ENCODE results near the gene KSR2. TPM values are rescaled to one million over a fixed set of nuclear protein-coding genes. Genes with fewer than 3 reads are reported as not detected.

KSR2 gene
- total and polyA plus RNA-seq, 2 of the 13 experiments (the other 11 are each of a cell fraction or from before 2014, with no cell fraction given): 0.02 TPM; not detected in 1

GRCh38 chr12:117727301-117727700, 241.5 kb downstream of the KSR2 start (continued):
- no peak for TF ChIP-seq HMGXB3 (CRISPR knock-in tag; IDR thresholded peaks at IDR 0.05; ENCODE audit: borderline replicate concordance)
- TF ChIP-seq ZNF841 (CRISPR knock-in tag; IDR thresholded peaks at IDR 0.05; ENCODE audit: borderline replicate concordance): no peak

GRCh38 chr12:117724543-117724942, 244.2 kb downstream of the KSR2 start:
- ATAC-seq: no peak
- BruUV-seq (replicated peaks): no TSS peak
- CTCF ChIA-PET (ENCODE audit: low intra/inter-chr PET ratio, low total read pairs): no interaction called here
- DNase-seq (ENCODE audit: low spot score): no peak
- no peaks in the 10 kb centered on the region for H4K20me1 ChIP-seq (ENCODE audit: insufficient read depth, low read length)
- no peaks in the 10 kb centered on the region for H3K9me3 ChIP-seq (ENCODE audit: low read length)
- in situ Hi-C loops (cut with HindIII; ENCODE audit: extremely low pct_ligation_motif_present, low pct_unique_long_range_greater_than_20kb) (no loop called here), intact Hi-C loops (cut with micrococcal nuclease; ENCODE audit: unreplicated experiment) (no loop called here)
- no peak overlapping the region for H3K27ac ChIP-seq (ENCODE audit: extremely low read length, insufficient read depth, low read length)
- POLR2A ChIA-PET: no interaction called here
- H2AFZ ChIP-seq (ENCODE audit: low read length): no peak overlapping the region
- H3K4me1 ChIP-seq (ENCODE audit: insufficient read depth, low read length): no peaks in the 10 kb centered on the region
- H3K27me3 ChIP-seq (ENCODE audit: control insufficient read depth in 1 of 2, insufficient read depth in 2 of 2, low read length in 2 of 2): no peaks in the 10 kb centered on the region
- no peak overlapping the region for H3K9ac ChIP-seq (ENCODE audit: insufficient read depth, low read depth, low read length)
- H3K36me3 ChIP-seq (replicated peaks in 1 of 2; ENCODE audit: control insufficient read depth in 1 of 2, insufficient read depth in 2 of 2, low read length in 2 of 2): no peaks in the 10 kb centered on the region
- no peak overlapping the region for H3K4me2 ChIP-seq (ENCODE audit: low read depth, low read length)
- H3K79me2 ChIP-seq (ENCODE audit: insufficient read depth, low read length): no peaks in the 10 kb centered on the region
- WGBS (ENCODE audit: low lambda C conversion rate): 49% methylated on average over 3 of the region's 4 CpGs
- no peak for FAIRE-seq
- no peak overlapping the region for H3K4me3 ChIP-seq (replicated peaks in 1 of 3; ENCODE audit: insufficient read depth in 1 of 3, low read depth in 2 of 3, low read length in 3 of 3)
- TF ChIP-seq ZNF318 (CRISPR knock-in tag; IDR thresholded peaks at IDR 0.05) (no peak), NR2C2 (CRISPR knock-in tag; IDR thresholded peaks at IDR 0.05; ENCODE audit: borderline replicate concordance) (no peak), HOXA9 (CRISPR knock-in tag; IDR thresholded peaks at IDR 0.05; ENCODE audit: borderline replicate concordance) (no peak), GABPB1 (CRISPR knock-in tag; IDR thresholded peaks at IDR 0.05) (no peak), EEA1 (CRISPR knock-in tag; IDR thresholded peaks at IDR 0.05; ENCODE audit: borderline replicate concordance) (no peak), ZBTB7B (CRISPR knock-in tag; IDR thresholded peaks at IDR 0.05) (no peak), ZNF749 (CRISPR knock-in tag; IDR thresholded peaks at IDR 0.05; ENCODE audit: borderline replicate concordance) (no peak), NCOA1 (CRISPR knock-in tag; IDR thresholded peaks at IDR 0.05) (no peak), CCAR2 (optimal IDR thresholded peaks at IDR 0.05; ENCODE audit: low read depth, low read length) (no peak)

Measured in HepG2 (cell line).